Stomach (tissue), 19 donors: ENCODE measurements around the gene SPPL2C. TPM values are rescaled to one million over a fixed set of nuclear protein-coding genes. Genes with fewer than 3 reads are reported as not detected.

Source experiments
- DNase-seq, 2 donors: peaks; one replicate each; pipeline versions ENCODE4 v3.0.0 to v3.0.0-alpha.2; 2013 to 2019
- H3K27ac ChIP-seq, 5 donors: fragments of 200-600 bp in 4 of 5; sonication (generic) in 4 of 5; one replicate each; pipeline ENCODE4 v1.5.1; 2013 to 2019; ENCODE audit warnings: mild to moderate bottlenecking in 1 of 5, moderate library complexity in 1 of 5
- H3K27me3 ChIP-seq, 3 donors: fragments of 200-600 bp; sonication (generic); one replicate each; pipeline ENCODE4 v1.5.1; 2017 to 2019; ENCODE audit warnings: mixed run types in 1 of 3
- H3K36me3 ChIP-seq, 4 donors: fragments of 200-600 bp; sonication (generic); 1 replicate in 3 of 4; 2 replicates in 1 of 4; pipeline ENCODE4 v1.5.1; 2016 to 2019
- H3K4me1 ChIP-seq, 4 donors: fragments of 200-600 bp; sonication (generic); one replicate each; pipeline ENCODE4 v1.5.1; 2016 to 2019
- H3K4me3 ChIP-seq, 4 donors: fragments of 200-600 bp; sonication (generic) in 3 of 4; one replicate each; pipeline ENCODE4 v1.5.1; 2016 to 2019; ENCODE audit warnings: mild to moderate bottlenecking in 1 of 4
- H3K9me3 ChIP-seq, 4 donors: fragments of 200-600 bp; sonication (generic); one replicate each; pipeline ENCODE4 v1.5.1; 2016 to 2019
- CTCF ChIP-seq, 7 experiments: fragments of 450-650 bp in 4 of 7; fragments of 200-600 bp in 3 of 7; sonication (generic) in 3 of 7; IDR thresholded peaks; one replicate each; pipeline ENCODE4 v1.5.1; 2016 to 2019; ENCODE audit warnings: antibody characterized with exemption in 7 of 7, control low read depth in 2 of 7, mild to moderate bottlenecking in 1 of 7
- EP300 ChIP-seq: sonication (generic); formaldehyde crosslinking; IDR thresholded peaks from one replicate; pipeline ENCODE4 v1.6.1; 2017; ENCODE audit warnings: antibody characterized with exemption
- POLR2A ChIP-seq, 4 donors: fragments of 450-650 bp; IDR thresholded peaks; one replicate each; pipeline ENCODE4 v1.6.1; 2016; ENCODE audit warnings: antibody characterized with exemption in 4 of 4, control low read depth in 2 of 4, mild to moderate bottlenecking in 1 of 4, moderate library complexity in 1 of 4
- POLR2AphosphoS5 ChIP-seq, 3 donors: sonication (generic); formaldehyde crosslinking; IDR thresholded peaks; one replicate each; pipeline ENCODE4 v1.6.1; 2016; ENCODE audit warnings: antibody characterized with exemption in 3 of 3
- WGBS, 5 donors: extraction: QIAGEN DNeasy Blood & Tissue Kit in 3 of 5; methylation state at CpG; one replicate each; pipeline versions ENCODE4 v1.1.5 to v1.1.7; 2013 to 2018; 5-methylcytosine and 5-hydroxymethylcytosine counted together
- intact Hi-C: fragments of 100-400 bp; cut with DNase I; formaldehyde crosslinking; loops from one replicate; pipeline ENCODE4 v1.15.1; 2023; ENCODE audit warnings: low total_unique reads
- long read RNA-seq, 10 donors: transcript quantifications; one replicate each; lab custom pipeline, GENCODE V29; 2026
- polyA plus RNA-seq, 3 donors: library from polyadenylated mRNA; stranded (reverse); fragments of 200-250 nt; gene quantifications; one replicate each; pipeline ENCODE4 v1.2.3, GENCODE V29; 2013
- total RNA-seq, 5 donors: library from RNA; depleted of rRNA; stranded (reverse); fragments of >200 nt; gene quantifications; one replicate each; pipeline versions ENCODE4 v1.1.0 to v1.2.3, GENCODE V29; 2014 to 2016
- donor health status: healthy with polysubstance abuse.
- donor health status: Bipolar disorder and iron deficiency.
- donor health status: healthy.

Gene SPPL2C, protein sequence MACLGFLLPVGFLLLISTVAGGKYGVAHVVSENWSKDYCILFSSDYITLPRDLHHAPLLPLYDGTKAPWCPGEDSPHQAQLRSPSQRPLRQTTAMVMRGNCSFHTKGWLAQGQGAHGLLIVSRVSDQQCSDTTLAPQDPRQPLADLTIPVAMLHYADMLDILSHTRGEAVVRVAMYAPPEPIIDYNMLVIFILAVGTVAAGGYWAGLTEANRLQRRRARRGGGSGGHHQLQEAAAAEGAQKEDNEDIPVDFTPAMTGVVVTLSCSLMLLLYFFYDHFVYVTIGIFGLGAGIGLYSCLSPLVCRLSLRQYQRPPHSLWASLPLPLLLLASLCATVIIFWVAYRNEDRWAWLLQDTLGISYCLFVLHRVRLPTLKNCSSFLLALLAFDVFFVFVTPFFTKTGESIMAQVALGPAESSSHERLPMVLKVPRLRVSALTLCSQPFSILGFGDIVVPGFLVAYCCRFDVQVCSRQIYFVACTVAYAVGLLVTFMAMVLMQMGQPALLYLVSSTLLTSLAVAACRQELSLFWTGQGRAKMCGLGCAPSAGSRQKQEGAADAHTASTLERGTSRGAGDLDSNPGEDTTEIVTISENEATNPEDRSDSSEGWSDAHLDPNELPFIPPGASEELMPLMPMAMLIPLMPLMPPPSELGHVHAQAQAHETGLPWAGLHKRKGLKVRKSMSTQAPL
- total RNA-seq (not detected), polyA plus RNA-seq (not detected)
- long read RNA-seq, donor 1, result 0 reads
- long read RNA-seq, donor 2, result 0 reads
- long read RNA-seq, donor 3, result 0 reads
- long read RNA-seq, donor 4, result 0 reads
- long read RNA-seq, donor 5, result 0 reads
- long read RNA-seq, donor 6, result 0 reads
- long read RNA-seq, donor 7, partial matches to known transcripts, result 0 of 1 reads
- long read RNA-seq, donor 7, other reads (novel, unspliced or antisense), result 0 of 1 reads
- long read RNA-seq, donor 8, result 0 reads
- long read RNA-seq, donor 9, result 0 reads
- long read RNA-seq, donor 10, result 0 reads

DNA sequence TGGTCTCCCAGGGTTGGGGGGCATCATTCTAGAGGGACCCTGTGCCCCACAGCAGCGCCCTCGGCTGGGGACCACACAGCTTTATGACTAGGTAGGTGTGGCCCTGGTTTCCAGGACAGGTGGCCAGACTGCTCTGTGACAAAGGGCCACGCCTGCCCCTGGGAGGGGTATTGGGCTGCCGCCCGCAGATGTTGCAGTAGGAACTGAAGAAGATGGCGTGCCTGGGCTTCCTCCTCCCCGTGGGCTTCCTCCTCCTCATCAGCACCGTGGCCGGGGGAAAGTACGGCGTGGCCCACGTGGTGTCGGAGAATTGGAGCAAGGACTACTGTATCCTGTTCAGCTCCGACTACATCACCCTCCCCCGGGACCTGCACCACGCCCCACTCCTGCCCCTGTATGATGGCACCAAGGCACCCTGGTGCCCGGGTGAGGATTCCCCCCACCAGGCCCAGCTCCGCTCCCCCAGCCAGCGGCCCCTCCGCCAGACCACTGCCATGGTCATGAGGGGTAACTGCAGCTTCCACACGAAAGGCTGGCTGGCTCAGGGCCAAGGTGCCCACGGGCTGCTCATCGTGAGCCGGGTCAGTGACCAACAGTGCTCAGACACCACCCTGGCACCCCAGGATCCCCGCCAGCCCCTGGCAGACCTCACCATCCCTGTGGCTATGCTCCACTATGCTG, at the start of gene SPPL2C:
Gene SPPL2C, plus strand, starts transcription at position 187 of the 681 bp plus-strand sequence. Its CDS starts 26 bp downstream, at position 213.
- Histone ChIP-seq H3K4me1 (no peaks in the 10 kb centered on the region), H3K27ac (no peak within 1 kb of the TSS), H3K27me3 (peaks cover 0 to 31% (median 1%) of the 10 kb centered on the region in 3 donors), H3K4me3 (no peak within 1 kb of the TSS), H3K36me3 (no peaks in the 10 kb centered on the region), H3K9me3 (no peaks in the 10 kb centered on the region)
- no peak for TF ChIP-seq POLR2AphosphoS5 (IDR thresholded peaks at IDR 0.05)
- TF ChIP-seq CTCF (IDR thresholded peaks at IDR 0.05), result no peak
- no peak for TF ChIP-seq EP300
- no peak for TF ChIP-seq POLR2A (IDR thresholded peaks at IDR 0.05)
- WGBS, 5 donors, result 66 to 86% (median 80%) methylated on average over 11 to 25 of the region's 25 CpGs
- no peak for DNase-seq
- intact Hi-C loops, result no loop called here

- WGBS, 5 donors, result 15 to 29% (median 23%) methylated on average over 2 of the region's 2 CpGs
- Histone ChIP-seq H3K9me3 (no peaks in the 10 kb centered on the region), H3K27ac (no peak overlapping the region), H3K4me3 (no peak overlapping the region), H3K27me3 (peaks cover 0 to 96% (median 22%) of the 10 kb centered on the region in 3 donors), H3K4me1 (no peaks in the 10 kb centered on the region), H3K36me3 (no peaks in the 10 kb centered on the region)
- DNase-seq, result no peak
- intact Hi-C loops, result no loop called here
- TF ChIP-seq EP300 (no peak), POLR2A (IDR thresholded peaks at IDR 0.05) (no peak), POLR2AphosphoS5 (IDR thresholded peaks at IDR 0.05) (no peak), CTCF (IDR thresholded peaks at IDR 0.05) (no peak)
Measured at GRCh38 chr17:45800816-45801215, 43.9 kb upstream of the SPPL2C start.

- H3K9me3 ChIP-seq, result no peaks in the 10 kb centered on the region
- intact Hi-C loops, result no loop called here
- no peak overlapping the region for H3K27ac ChIP-seq
- no peaks in the 10 kb centered on the region for H3K36me3 ChIP-seq
- WGBS, 5 donors, result 68 to 76% (median 73%) methylated on average over 8 of the region's 8 CpGs
- no peak for TF ChIP-seq CTCF (IDR thresholded peaks at IDR 0.05)
- TF ChIP-seq POLR2AphosphoS5 (IDR thresholded peaks at IDR 0.05), result no peak
- no peak for TF ChIP-seq EP300
- TF ChIP-seq POLR2A (IDR thresholded peaks at IDR 0.05), result no peak
- no peaks in the 10 kb centered on the region for H3K4me1 ChIP-seq
- no peak overlapping the region for H3K4me3 ChIP-seq
- peaks cover 0 to 96% (median 17%) of the 10 kb centered on the region in 3 donors for H3K27me3 ChIP-seq
- no peak for DNase-seq
Measured at GRCh38 chr17:45801421-45801820, 43.3 kb upstream of the SPPL2C start.

DNA sequence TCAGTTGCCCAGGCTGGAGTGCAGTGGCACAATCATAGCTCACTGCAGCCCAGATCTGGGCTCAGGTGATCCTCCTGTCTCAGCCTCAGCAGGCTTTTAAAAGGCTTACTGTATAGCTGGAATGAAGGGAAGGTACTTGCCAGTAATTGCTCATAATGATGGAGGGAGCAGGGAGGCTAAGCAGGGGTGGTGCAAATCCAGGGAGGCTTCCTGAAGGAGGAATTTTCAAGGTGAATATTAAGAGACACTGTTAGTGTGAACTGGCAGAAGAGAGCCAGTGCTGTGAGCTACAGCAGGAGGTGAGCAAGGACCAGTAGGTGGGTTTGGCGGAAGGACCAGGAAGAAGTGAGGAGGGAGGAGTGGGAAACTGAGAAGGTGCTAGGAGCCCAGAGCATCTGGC, 35.8 kb upstream of the SPPL2C start:
- Histone ChIP-seq H3K4me1 (no peaks in the 10 kb centered on the region), H3K9me3 (no peaks in the 10 kb centered on the region), H3K27me3 (peaks cover 0 to 83% (median 32%) of the 10 kb centered on the region in 3 donors), H3K27ac (no peak overlapping the region), H3K36me3 (no peaks in the 10 kb centered on the region), H3K4me3 (no peak overlapping the region)
- WGBS, 5 donors, result 79 to 100% (median 84%) methylated on average over 1 of the region's 1 CpG
- intact Hi-C loops, result no loop called here
- TF ChIP-seq POLR2A (IDR thresholded peaks at IDR 0.05) (no peak), CTCF (IDR thresholded peaks at IDR 0.05) (no peak), POLR2AphosphoS5 (IDR thresholded peaks at IDR 0.05) (no peak), EP300 (no peak)
- DNase-seq, result no peak
